C4-2B (cell line): ENCODE results near the gene PRMT3.

ENCODE experiments used
- ZFX ChIP-seq: fragments of 450-650 bp; IDR thresholded peaks from 2 replicates; pipeline ENCODE4 v1.6.1; 2017
- TF ChIP-seq, protein P1 (sequence below): fragments of 450-650 bp; conservative IDR thresholded peaks from 2 replicates; pipeline ENCODE4 v1.5.1; 2017; ENCODE audit warnings: mild to moderate bottlenecking

DNA sequence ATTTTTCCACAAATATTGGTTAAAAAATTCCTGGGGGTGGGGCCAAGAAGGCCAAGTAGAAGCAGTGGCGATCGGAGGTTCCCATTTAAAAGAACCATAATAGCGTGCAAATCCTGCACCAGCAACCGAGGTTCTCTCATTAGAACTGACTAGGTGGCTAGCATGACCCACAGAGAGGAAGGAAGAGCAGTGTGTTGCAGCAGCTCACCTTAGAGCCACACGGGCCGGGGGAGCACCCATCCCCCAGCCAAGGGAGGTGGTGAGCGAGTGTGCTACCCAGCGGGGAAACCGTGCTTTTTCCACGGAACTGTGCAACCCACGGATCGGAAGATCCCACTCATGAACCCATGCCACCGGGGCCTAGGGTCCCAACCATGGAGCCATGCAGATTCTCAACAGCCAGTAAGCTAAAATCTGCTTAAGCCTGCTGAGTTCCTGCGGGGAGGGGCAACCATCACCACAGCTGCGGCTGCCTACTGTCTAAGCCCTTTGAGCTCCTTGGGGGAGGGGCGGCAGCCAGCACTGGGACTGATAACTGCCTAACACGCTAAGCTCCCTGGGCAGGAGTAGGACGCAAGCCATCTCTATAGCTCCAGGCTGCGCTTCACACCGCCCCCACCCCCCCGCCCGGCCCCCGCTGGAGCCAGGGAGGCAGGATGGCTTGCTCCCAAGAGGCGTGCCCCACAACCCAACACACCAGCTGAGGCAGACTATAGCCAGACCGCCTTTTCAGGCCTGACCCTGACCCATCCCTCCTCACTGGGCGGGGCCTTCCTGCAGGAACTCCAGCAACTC is 45.0 kb upstream of the PRMT3 start:
- TF ChIP-seq, protein P1, sequence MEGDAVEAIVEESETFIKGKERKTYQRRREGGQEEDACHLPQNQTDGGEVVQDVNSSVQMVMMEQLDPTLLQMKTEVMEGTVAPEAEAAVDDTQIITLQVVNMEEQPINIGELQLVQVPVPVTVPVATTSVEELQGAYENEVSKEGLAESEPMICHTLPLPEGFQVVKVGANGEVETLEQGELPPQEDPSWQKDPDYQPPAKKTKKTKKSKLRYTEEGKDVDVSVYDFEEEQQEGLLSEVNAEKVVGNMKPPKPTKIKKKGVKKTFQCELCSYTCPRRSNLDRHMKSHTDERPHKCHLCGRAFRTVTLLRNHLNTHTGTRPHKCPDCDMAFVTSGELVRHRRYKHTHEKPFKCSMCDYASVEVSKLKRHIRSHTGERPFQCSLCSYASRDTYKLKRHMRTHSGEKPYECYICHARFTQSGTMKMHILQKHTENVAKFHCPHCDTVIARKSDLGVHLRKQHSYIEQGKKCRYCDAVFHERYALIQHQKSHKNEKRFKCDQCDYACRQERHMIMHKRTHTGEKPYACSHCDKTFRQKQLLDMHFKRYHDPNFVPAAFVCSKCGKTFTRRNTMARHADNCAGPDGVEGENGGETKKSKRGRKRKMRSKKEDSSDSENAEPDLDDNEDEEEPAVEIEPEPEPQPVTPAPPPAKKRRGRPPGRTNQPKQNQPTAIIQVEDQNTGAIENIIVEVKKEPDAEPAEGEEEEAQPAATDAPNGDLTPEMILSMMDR = no peak
- no peak for TF ChIP-seq ZFX
